Nephron progenitor cell (in vitro differentiated cells): ENCODE measurements around the gene MCM5.
A peak's percentile ranks its signal among the peaks of the same experiment; 100 is the strongest.

ENCODE experiments used
- DNase-seq: peaks from one replicate; pipeline ENCODE4 v3.0.0; 2021
- H3K27ac Mint-ChIP-seq: 2 replicates; pipeline ENCODE4 v1.8.0; 2021; ENCODE audit warnings: mild to moderate bottlenecking, moderate library complexity, mixed read lengths
- H3K27me3 Mint-ChIP-seq: 2 replicates; pipeline ENCODE4 v1.8.0; 2021; ENCODE audit warnings: mild to moderate bottlenecking, low read depth, mixed read lengths; ENCODE audit not compliant: poor library complexity
- H3K36me3 Mint-ChIP-seq: 2 replicates; pipeline ENCODE4 v1.8.0; 2021; ENCODE audit warnings: low read depth, mixed read lengths
- H3K4me1 Mint-ChIP-seq: 2 replicates; pipeline ENCODE4 v1.8.0; 2021; ENCODE audit warnings: mixed read lengths
- H3K4me3 Mint-ChIP-seq: 2 replicates; pipeline ENCODE4 v1.8.0; 2021; ENCODE audit warnings: mild to moderate bottlenecking, moderate library complexity, mixed read lengths
- H3K9me3 Mint-ChIP-seq: 2 replicates; pipeline ENCODE4 v1.8.0; 2021; ENCODE audit warnings: mild to moderate bottlenecking, moderate library complexity, mixed read lengths
- TF ChIP-seq, protein P1 (sequence below): fragments of 200-600 bp; sonication (generic); IDR thresholded peaks from 2 replicates; pipeline ENCODE4 v1.5.0; 2021; ENCODE audit warnings: antibody characterized with exemption

Gene MCM5

DNA sequence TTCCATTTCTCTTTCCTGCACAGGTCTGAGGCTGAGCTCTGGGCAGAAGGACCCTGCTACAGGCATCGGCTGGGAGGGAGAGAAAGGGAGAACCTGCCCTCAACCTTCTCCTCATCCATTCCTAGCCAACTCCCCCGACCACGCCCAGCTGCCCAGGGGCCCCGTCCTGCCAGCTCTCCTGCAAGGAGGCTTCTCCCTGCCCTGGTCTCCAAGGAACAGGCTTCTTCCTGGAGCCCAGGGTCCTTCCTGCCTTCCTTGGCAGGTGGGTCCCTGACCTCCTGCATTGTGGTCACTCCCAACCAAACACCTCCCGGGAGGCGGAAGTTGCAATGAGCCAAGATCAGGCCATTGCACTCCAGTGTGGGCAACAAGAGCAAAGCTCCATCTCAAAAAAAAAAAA, 31.6 kb upstream of the MCM5 start:
- Mint-ChIP-seq H3K27me3 (peaks cover 24% of the 10 kb centered on the region), H3K9me3 (no peaks in the 10 kb centered on the region), H3K4me3 (no peak overlapping the region), H3K36me3 (no peaks in the 10 kb centered on the region), H3K27ac (no peak overlapping the region), H3K4me1 (peaks cover 27% of the 10 kb centered on the region)
- no peak for DNase-seq
- TF ChIP-seq, protein P1, sequence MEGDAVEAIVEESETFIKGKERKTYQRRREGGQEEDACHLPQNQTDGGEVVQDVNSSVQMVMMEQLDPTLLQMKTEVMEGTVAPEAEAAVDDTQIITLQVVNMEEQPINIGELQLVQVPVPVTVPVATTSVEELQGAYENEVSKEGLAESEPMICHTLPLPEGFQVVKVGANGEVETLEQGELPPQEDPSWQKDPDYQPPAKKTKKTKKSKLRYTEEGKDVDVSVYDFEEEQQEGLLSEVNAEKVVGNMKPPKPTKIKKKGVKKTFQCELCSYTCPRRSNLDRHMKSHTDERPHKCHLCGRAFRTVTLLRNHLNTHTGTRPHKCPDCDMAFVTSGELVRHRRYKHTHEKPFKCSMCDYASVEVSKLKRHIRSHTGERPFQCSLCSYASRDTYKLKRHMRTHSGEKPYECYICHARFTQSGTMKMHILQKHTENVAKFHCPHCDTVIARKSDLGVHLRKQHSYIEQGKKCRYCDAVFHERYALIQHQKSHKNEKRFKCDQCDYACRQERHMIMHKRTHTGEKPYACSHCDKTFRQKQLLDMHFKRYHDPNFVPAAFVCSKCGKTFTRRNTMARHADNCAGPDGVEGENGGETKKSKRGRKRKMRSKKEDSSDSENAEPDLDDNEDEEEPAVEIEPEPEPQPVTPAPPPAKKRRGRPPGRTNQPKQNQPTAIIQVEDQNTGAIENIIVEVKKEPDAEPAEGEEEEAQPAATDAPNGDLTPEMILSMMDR: no peak

DNA sequence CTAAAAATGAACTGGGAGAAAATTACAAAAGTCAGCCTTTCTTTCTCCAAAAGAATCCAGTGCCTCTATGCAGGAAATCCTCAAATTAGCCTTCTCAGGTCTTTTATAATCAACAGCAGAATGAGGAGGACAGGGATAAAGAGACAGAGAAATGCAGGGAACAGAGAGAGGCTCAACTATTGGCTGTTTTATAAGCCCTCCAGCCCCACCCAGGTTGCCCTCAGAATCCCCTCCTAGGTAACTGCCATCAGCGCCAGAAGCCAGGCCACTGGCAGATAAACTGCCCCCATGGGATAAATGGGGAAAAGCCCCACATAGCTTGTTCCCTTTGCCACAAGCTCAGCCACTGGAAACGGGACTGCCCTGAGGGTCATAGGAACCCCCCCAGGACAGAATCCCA, 29.9 kb upstream of the MCM5 start:
- Mint-ChIP-seq H3K27ac (no peak overlapping the region), H3K27me3 (peaks cover 20% of the 10 kb centered on the region), H3K4me1 (peaks cover 33% of the 10 kb centered on the region), H3K36me3 (no peaks in the 10 kb centered on the region), H3K9me3 (no peaks in the 10 kb centered on the region), H3K4me3 (no peak overlapping the region)
- no peak for DNase-seq
- TF ChIP-seq, protein P1: no peak

DNA sequence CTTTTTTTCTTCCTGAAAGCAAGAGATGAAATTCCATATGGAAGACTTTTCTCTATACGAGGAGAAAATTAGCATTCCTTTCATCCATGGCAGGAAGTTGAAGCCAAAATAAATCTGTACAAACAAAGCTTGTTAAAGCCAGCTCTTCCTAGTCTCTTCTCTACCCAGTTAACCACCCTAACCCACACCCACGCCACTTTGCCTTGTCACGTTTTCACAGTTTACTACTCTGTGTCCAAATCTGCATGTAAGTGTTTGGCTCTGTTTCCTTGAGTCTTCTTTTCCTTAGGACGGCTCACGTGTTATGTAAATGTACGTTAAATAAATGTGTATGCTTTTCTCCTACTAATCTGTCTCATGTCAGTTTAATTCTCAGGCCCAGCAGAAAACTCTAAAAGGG, 26.2 kb upstream of the MCM5 start:
- Mint-ChIP-seq H3K4me3 (no peak overlapping the region), H3K27me3 (peaks cover 14% of the 10 kb centered on the region), H3K27ac (no peak overlapping the region), H3K36me3 (no peaks in the 10 kb centered on the region), H3K4me1 (peaks cover 59% of the 10 kb centered on the region), H3K9me3 (no peaks in the 10 kb centered on the region)
- TF ChIP-seq, protein P1: no peak
- no peak for DNase-seq

DNA sequence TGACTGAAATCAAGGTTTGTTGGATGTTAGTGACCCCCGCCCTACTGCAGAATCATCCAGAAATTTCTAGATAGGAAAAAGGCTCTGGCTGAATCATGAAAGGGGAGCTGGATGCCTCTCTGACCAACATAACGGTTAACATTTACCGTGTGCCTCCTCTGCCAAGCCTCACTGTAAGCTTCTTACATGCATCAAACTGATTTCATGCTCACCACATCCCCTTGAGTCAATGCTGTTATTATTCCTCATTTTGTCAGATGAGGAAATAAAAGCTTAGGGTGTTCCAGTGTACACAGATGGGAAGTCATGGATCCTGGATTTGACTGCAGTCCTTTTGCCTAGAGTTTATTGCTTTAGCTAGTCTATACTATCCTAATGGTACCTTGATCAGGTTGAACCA, 24.9 kb upstream of the MCM5 start:
- H3K4me3 Mint-ChIP-seq: no peak overlapping the region
- no peak for DNase-seq
- H3K27me3 Mint-ChIP-seq: peaks cover 14% of the 10 kb centered on the region
- TF ChIP-seq, protein P1: no peak
- H3K36me3 Mint-ChIP-seq: no peaks in the 10 kb centered on the region
- H3K9me3 Mint-ChIP-seq: no peaks in the 10 kb centered on the region
- H3K27ac Mint-ChIP-seq: no peak overlapping the region
- H3K4me1 Mint-ChIP-seq: peaks cover 60% of the 10 kb centered on the region

DNA sequence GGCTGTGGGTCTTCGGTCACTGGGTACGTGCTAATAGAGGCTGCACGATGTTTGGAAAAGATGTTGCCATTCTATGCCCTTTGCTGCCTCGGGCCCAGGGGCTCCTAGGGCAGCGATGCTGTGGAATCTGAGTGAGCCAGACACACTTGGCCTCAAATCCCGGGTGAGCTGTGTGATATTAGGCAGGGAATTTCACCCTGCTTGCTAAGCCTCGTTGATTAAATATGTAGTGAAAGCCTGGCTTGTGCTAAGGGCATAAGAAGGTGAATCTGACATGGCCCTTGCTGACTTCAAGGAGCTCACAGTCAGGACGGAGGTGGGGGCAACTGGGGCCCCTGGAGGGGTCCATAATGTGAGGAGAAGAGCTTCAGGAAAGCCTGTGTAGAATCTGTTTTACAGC, 24.4 kb upstream of the MCM5 start:
- TF ChIP-seq, protein P1: no peak
- no peaks in the 10 kb centered on the region for H3K36me3 Mint-ChIP-seq
- H3K27me3 Mint-ChIP-seq: peaks cover 13% of the 10 kb centered on the region
- peaks cover 63% of the 10 kb centered on the region for H3K4me1 Mint-ChIP-seq
- no peak overlapping the region for H3K27ac Mint-ChIP-seq
- no peak for DNase-seq
- H3K9me3 Mint-ChIP-seq: no peaks in the 10 kb centered on the region
- H3K4me3 Mint-ChIP-seq: no peak overlapping the region

DNA sequence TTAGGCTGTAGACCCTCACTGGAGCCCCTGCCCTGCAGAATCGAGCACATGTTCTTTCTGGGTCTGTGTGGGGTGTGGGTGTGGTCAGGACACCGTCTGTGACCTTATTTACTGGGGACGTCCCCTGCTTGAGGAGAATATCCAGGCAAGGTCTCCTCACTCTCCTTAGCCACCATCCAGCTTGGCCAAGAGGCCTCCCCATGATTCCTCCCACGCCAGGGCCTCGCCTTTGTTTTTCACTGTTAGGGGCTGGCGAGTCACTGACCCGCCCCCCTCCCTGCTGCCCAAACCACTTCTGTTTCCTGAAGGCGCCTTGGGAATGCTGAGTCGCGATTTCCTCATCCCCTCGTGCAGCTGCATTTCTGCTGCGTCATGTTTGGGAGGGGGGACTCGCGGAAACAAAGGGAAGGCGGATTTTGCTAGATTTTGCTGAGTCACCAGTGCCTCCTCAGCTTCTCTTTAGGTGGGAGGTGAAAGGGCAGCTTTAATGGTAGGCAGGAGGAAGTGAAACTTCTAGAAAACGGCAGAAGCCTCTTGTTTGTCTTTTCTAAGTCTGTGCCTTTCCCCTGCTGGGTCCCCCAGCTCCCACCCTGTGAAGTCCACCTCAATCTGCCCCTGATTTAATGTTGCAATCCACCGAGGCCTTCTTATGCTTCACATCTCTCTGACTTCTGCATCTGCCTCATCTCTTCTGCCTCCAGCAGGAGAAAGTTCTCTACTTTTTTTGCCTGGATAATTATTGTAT, 23.0 kb upstream of the MCM5 start:
- H3K36me3 Mint-ChIP-seq: no peaks in the 10 kb centered on the region
- H3K27me3 Mint-ChIP-seq: peaks cover 18% of the 10 kb centered on the region
- DNase-seq: peak; percentile 81
- peak overlapping the region; percentile 28 for H3K4me3 Mint-ChIP-seq
- TF ChIP-seq, protein P1: no peak
- H3K27ac Mint-ChIP-seq: peak overlapping the region; percentile 94
- H3K9me3 Mint-ChIP-seq: no peaks in the 10 kb centered on the region
- H3K4me1 Mint-ChIP-seq: peaks cover 69% of the 10 kb centered on the region
